Esophagus (tissue), 2 donors: Measurements from ENCODE around the gene CTNNA2. TPM values are rescaled to one million over a fixed set of nuclear protein-coding genes. Genes with fewer than 3 reads are reported as not detected.

ENCODE experiments used
- H3K27ac ChIP-seq, 2 donors: one replicate each; pipeline ENCODE4 v1.5.1; 2013; ENCODE audit warnings: low read depth in 2 of 2, mild to moderate bottlenecking in 2 of 2, inconsistent platforms in 1 of 2, low read length in 1 of 2, moderate library complexity in 1 of 2
- H3K27me3 ChIP-seq, 2 donors: one replicate each; pipeline ENCODE4 v1.6.1; 2013; ENCODE audit warnings: low read length in 2 of 2, control low read depth in 1 of 2, mild to moderate bottlenecking in 1 of 2; ENCODE audit not compliant: insufficient read depth in 2 of 2, control insufficient read depth in 1 of 2
- H3K36me3 ChIP-seq, 2 donors: one replicate each; pipeline ENCODE4 v1.6.1; 2013; ENCODE audit warnings: low read length in 1 of 2; ENCODE audit not compliant: control insufficient read depth in 2 of 2, insufficient read depth in 2 of 2
- H3K4me1 ChIP-seq, 2 donors: one replicate each; pipeline ENCODE4 v1.6.1; 2013; ENCODE audit warnings: low read length in 1 of 2; ENCODE audit not compliant: control insufficient read depth in 2 of 2, insufficient read depth in 2 of 2
- H3K4me3 ChIP-seq, 2 donors: one replicate each; pipeline ENCODE4 v1.5.1; 2013; ENCODE audit warnings: low read length in 2 of 2, mild to moderate bottlenecking in 2 of 2, low read depth in 1 of 2, moderate library complexity in 1 of 2
- H3K9me3 ChIP-seq, 2 donors: one replicate each; pipeline ENCODE4 v1.6.1; 2013; ENCODE audit warnings: mild to moderate bottlenecking in 2 of 2, low read depth in 1 of 2, low read length in 1 of 2, moderate library complexity in 1 of 2; ENCODE audit not compliant: control insufficient read depth in 2 of 2, insufficient read depth in 1 of 2
- WGBS, 2 donors: extraction: QIAGEN DNeasy Blood & Tissue Kit; methylation state at CpG; one replicate each; pipeline ENCODE4 v1.1.7; 2013; 5-methylcytosine and 5-hydroxymethylcytosine counted together
- polyA plus RNA-seq, 2 donors: library from polyadenylated mRNA; stranded (reverse); fragments of 200-250 nt; gene quantifications; one replicate each; pipeline ENCODE4 v1.2.3, GENCODE V29; 2013
- donor health status: healthy with polysubstance abuse.
- donor health status: Bipolar disorder and iron deficiency.

The CTNNA2 gene
- polyA plus RNA-seq, 2 donors = 0.02 TPM; not detected in 1

GRCh38 chr2:79846878-79847277, 334.0 kb downstream of the CTNNA2 start:
- Histone ChIP-seq H3K9me3 (no peaks in the 10 kb centered on the region), H3K4me3 (no peak overlapping the region), H3K36me3 (no peaks in the 10 kb centered on the region), H3K27ac (no peak overlapping the region), H3K27me3 (no peaks in the 10 kb centered on the region), H3K4me1 (no peaks in the 10 kb centered on the region)
- 46 to 66% methylated on average over 1 of the region's 1 CpG for WGBS, 2 donors

- Histone ChIP-seq H3K36me3 (no peaks in the 10 kb centered on the region), H3K9me3 (no peaks in the 10 kb centered on the region), H3K4me1 (no peaks in the 10 kb centered on the region), H3K27me3 (no peaks in the 10 kb centered on the region), H3K27ac (no peak overlapping the region), H3K4me3 (no peak overlapping the region)
These were observed 336.4 kb downstream of the CTNNA2 start for GRCh38 chr2:79849241-79849640.

GRCh38 chr2:79849949-79850348, 337.1 kb downstream of the CTNNA2 start:
- 78 to 92% methylated on average over 1 of the region's 1 CpG for WGBS, 2 donors
- H3K9me3 ChIP-seq = no peaks in the 10 kb centered on the region

GRCh38 chr2:79850912-79851311, 338.1 kb downstream of the CTNNA2 start:
- H3K9me3 ChIP-seq = no peaks in the 10 kb centered on the region
- no peaks in the 10 kb centered on the region for H3K36me3 ChIP-seq
- no peak overlapping the region for H3K4me3 ChIP-seq
- H3K27ac ChIP-seq = no peak overlapping the region
- H3K4me1 ChIP-seq = no peaks in the 10 kb centered on the region
- no peaks in the 10 kb centered on the region for H3K27me3 ChIP-seq

More at GRCh38 chr2:79849949-79850348, 337.1 kb downstream of the CTNNA2 start:
- Histone ChIP-seq H3K4me1 (no peaks in the 10 kb centered on the region), H3K36me3 (no peaks in the 10 kb centered on the region), H3K27me3 (no peaks in the 10 kb centered on the region), H3K27ac (no peak overlapping the region), H3K4me3 (no peak overlapping the region)

GRCh38 chr2:79855264-79856006, 342.6 kb downstream of the CTNNA2 start:
- no peaks in the 10 kb centered on the region for H3K27me3 ChIP-seq
- H3K4me1 ChIP-seq = no peaks in the 10 kb centered on the region
- H3K4me3 ChIP-seq = no peak overlapping the region
- no peak overlapping the region for H3K27ac ChIP-seq
- 48 to 63% methylated on average over 10 of the region's 10 CpGs for WGBS, 2 donors
- no peaks in the 10 kb centered on the region for H3K36me3 ChIP-seq
- peaks cover 0 to 3% of the 10 kb centered on the region in 2 donors for H3K9me3 ChIP-seq

GRCh38 chr2:79857888-79858287, 345.0 kb downstream of the CTNNA2 start:
- WGBS, 2 donors = 95 to 98% methylated on average over 17 of the region's 17 CpGs
- Histone ChIP-seq H3K4me3 (no peak overlapping the region), H3K27me3 (no peaks in the 10 kb centered on the region), H3K9me3 (peaks cover 0 to 3% of the 10 kb centered on the region in 2 donors), H3K27ac (no peak overlapping the region), H3K4me1 (no peaks in the 10 kb centered on the region), H3K36me3 (no peaks in the 10 kb centered on the region)

- WGBS, 2 donors = 36 to 38% methylated on average over 10 of the region's 10 CpGs
- Histone ChIP-seq H3K27me3 (no peaks in the 10 kb centered on the region), H3K4me3 (no peak overlapping the region), H3K36me3 (no peaks in the 10 kb centered on the region), H3K4me1 (no peaks in the 10 kb centered on the region), H3K27ac (no peak overlapping the region), H3K9me3 (peaks cover 0 to 3% of the 10 kb centered on the region in 2 donors)
These were observed 347.6 kb downstream of the CTNNA2 start for GRCh38 chr2:79860228-79861058.

- Histone ChIP-seq H3K27ac (no peak overlapping the region), H3K27me3 (no peaks in the 10 kb centered on the region), H3K9me3 (peaks cover 0 to 3% of the 10 kb centered on the region in 2 donors), H3K4me3 (no peak overlapping the region), H3K4me1 (no peaks in the 10 kb centered on the region), H3K36me3 (no peaks in the 10 kb centered on the region)
- WGBS, 2 donors = 37 to 39% methylated on average over 1 of the region's 1 CpG
These were observed 348.2 kb downstream of the CTNNA2 start for GRCh38 chr2:79861059-79861374.

GRCh38 chr2:79862756-79863155, 349.9 kb downstream of the CTNNA2 start:
- H3K4me3 ChIP-seq = no peak overlapping the region

GRCh38 chr2:79872656-79873055, 359.8 kb downstream of the CTNNA2 start:
- 67 to 74% methylated on average over 2 of the region's 2 CpGs for WGBS, 2 donors
- Histone ChIP-seq H3K4me1 (no peaks in the 10 kb centered on the region), H3K4me3 (no peak overlapping the region), H3K36me3 (no peaks in the 10 kb centered on the region), H3K27me3 (no peaks in the 10 kb centered on the region), H3K9me3 (no peaks in the 10 kb centered on the region), H3K27ac (no peak overlapping the region)

More at GRCh38 chr2:79862756-79863155, 349.9 kb downstream of the CTNNA2 start:
- Histone ChIP-seq H3K9me3 (peaks cover 0 to 3% of the 10 kb centered on the region in 2 donors), H3K27me3 (no peaks in the 10 kb centered on the region), H3K27ac (no peak overlapping the region), H3K36me3 (no peaks in the 10 kb centered on the region), H3K4me1 (no peaks in the 10 kb centered on the region)
- WGBS, 2 donors = 15 to 53% methylated on average over 1 of the region's 1 CpG
